ENCODE measurements around the gene KNTC1.

- TF ChIP-seq POLR2AphosphoS5 (IDR thresholded peaks at IDR 0.05; ENCODE audit: low read depth, low read length): no peak
- no peak for TF ChIP-seq POLR2A (IDR thresholded peaks at IDR 0.05; ENCODE audit: low read depth, low read length)
- TF ChIP-seq TAF1 (IDR thresholded peaks at IDR 0.05; ENCODE audit: low read depth, low read length): no peak
- TF ChIP-seq SPI1 (IDR thresholded peaks at IDR 0.05; ENCODE audit: low read depth, low read length): no peak
These were observed 45.2 kb upstream of the KNTC1 start for GRCh38 chr12:122481861-122482260.

Data from GM12891 (cell line).